HG03159 (cell line): Measurements from ENCODE around the gene DYNC2H1.
A peak's percentile ranks its signal among the peaks of the same experiment; 100 is the strongest.

ENCODE experiments used
- ATAC-seq: cut with Tn5 transposase; IDR thresholded peaks from one replicate; pipeline ENCODE4 v1.9.1; 2021; ENCODE audit warnings: mild to moderate bottlenecking, moderate library complexity; ENCODE audit not compliant: unreplicated experiment

Gene DYNC2H1

GRCh38 chr11:103108933-103109817 lies at the start of gene DYNC2H1:
Gene DYNC2H1 (plus strand): TSS chr11:103109426. CDS start chr11:103109575, 149 bp downstream.
- ATAC-seq, result peak; percentile 99

GRCh38 chr11:103061656-103062055 lies 47.6 kb upstream of the DYNC2H1 start:
- no peak for ATAC-seq

- no peak for ATAC-seq
These were observed 42.1 kb upstream of the DYNC2H1 start for GRCh38 chr11:103067118-103067517.

GRCh38 chr11:103069367-103069766 lies 39.9 kb upstream of the DYNC2H1 start:
- no peak for ATAC-seq

- ATAC-seq, result peak; percentile 62
These were observed 39.1 kb upstream of the DYNC2H1 start for GRCh38 chr11:103070142-103070541.

GRCh38 chr11:103071008-103071407 lies 38.2 kb upstream of the DYNC2H1 start:
- ATAC-seq, result no peak

GRCh38 chr11:103076361-103076760 lies 32.9 kb upstream of the DYNC2H1 start:
- ATAC-seq, result no peak

GRCh38 chr11:103077554-103077953 lies 31.7 kb upstream of the DYNC2H1 start:
- ATAC-seq, result no peak

GRCh38 chr11:103078710-103079109 lies 30.5 kb upstream of the DYNC2H1 start:
- ATAC-seq, result no peak

- ATAC-seq, result no peak
These were observed 29.4 kb upstream of the DYNC2H1 start for GRCh38 chr11:103079833-103080232.

GRCh38 chr11:103085758-103086365 lies 23.4 kb upstream of the DYNC2H1 start:
- no peak for ATAC-seq

- ATAC-seq, result no peak
These were observed 22.8 kb upstream of the DYNC2H1 start for GRCh38 chr11:103086461-103086860.

GRCh38 chr11:103091064-103091800 lies 18.0 kb upstream of the DYNC2H1 start:
- ATAC-seq, result peak; percentile 47

GRCh38 chr11:103091801-103092524 lies 17.3 kb upstream of the DYNC2H1 start, which contains the start of gene DCUN1D5:
Gene DCUN1D5 (minus strand): TSS chr11:103092160. CDS start chr11:103091872, 288 bp downstream.
- peak; percentile 99 for ATAC-seq

GRCh38 chr11:103097279-103097678 lies 11.9 kb upstream of the DYNC2H1 start:
- no peak for ATAC-seq

- ATAC-seq, result no peak
These were observed 677 bp downstream of the DYNC2H1 start for GRCh38 chr11:103109818-103110388.

GRCh38 chr11:103110391-103110790 lies 1.2 kb downstream of the DYNC2H1 start:
- ATAC-seq, result no peak

- no peak for ATAC-seq
These were observed 2.2 kb downstream of the DYNC2H1 start for GRCh38 chr11:103111400-103111799.

GRCh38 chr11:103112364-103112763 lies 3.1 kb downstream of the DYNC2H1 start:
- ATAC-seq, result no peak

GRCh38 chr11:103114836-103115235 lies 5.6 kb downstream of the DYNC2H1 start:
- ATAC-seq, result no peak
